Measurements from ENCODE around the gene CEP44.
"Not testable (repeated sequence)": the region's sequence is repeated elsewhere in the genome, so short reads cannot be mapped to it uniquely, and the experiment has no call there.

CEP44 gene

GRCh38 chr4:174324725-174325124 lies 41.0 kb downstream of the CEP44 start:
- DNase-seq, result no peak

GRCh38 chr4:174332741-174333493 lies 49.2 kb downstream of the CEP44 start:
- DNase-seq, result no peak

GRCh38 chr4:174334628-174335027 lies 50.9 kb downstream of the CEP44 start:
- DNase-seq, result no peak

DNA sequence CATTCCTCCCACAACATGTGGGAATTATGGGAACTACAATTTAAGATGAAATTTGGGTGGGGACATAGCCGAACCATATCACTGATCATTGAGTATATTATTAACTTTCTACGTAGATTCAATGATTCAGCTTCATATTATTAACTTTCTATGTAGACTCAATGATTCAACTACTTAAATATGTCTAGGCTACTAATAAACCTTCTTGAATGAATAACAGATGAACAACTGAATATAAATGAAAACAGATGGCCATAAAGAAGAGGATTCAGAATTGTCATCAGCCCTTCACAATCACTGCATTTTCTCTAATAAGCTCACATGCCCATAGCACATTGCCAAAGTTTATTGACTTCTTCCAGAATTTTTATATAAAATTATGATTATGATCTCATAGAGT lies 57.0 kb downstream of the CEP44 start:
- DNase-seq, result no peak

- no peak for DNase-seq
Measured at GRCh38 chr4:174349156-174349555, 65.4 kb downstream of the CEP44 start.

- no peak for DNase-seq
Measured at GRCh38 chr4:174352061-174352819, 68.5 kb downstream of the CEP44 start.

GRCh38 chr4:174357321-174357720 lies 73.6 kb downstream of the CEP44 start:
- no peak for DNase-seq

- no peak for DNase-seq
Measured at GRCh38 chr4:174358410-174358809, 74.7 kb downstream of the CEP44 start.

DNA sequence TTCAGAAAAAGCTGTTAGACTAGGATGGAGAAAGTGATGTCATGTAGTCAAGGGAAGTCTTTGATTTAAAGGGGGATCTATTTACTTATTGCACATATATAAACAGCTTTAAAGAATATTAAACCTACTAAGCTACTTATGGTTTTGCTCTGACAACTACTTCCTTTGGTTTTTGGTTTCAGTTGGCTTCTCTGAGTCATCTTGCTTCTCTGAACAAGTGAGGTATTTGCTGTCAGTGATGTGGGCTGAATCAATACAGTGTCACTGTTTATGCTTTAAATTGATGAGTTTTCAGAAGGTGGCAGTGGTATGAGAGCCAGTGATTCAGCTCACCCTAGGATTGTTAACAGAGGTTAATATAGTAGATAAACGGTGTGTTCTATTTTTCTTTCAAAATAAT lies 75.1 kb downstream of the CEP44 start:
- DNase-seq, result no peak

DNA sequence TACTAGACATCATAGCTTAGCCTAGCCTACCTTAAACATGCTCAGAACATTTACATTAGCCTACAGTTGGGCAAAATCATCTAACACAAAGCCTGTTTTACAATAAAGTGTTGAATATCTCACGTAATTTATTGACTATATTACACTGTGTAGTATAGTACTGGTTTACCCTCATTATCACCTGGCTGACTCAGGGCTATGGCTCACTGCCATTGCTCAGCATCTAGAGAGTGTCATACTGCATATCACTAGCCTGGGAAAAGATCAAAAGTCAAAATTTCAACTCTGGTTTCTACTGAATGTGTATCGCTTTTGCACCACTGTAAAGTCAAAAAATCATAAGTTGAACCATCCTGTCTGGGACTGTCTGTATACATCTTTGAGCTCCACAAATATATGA lies 78.6 kb downstream of the CEP44 start:
- DNase-seq, result no peak

DNA sequence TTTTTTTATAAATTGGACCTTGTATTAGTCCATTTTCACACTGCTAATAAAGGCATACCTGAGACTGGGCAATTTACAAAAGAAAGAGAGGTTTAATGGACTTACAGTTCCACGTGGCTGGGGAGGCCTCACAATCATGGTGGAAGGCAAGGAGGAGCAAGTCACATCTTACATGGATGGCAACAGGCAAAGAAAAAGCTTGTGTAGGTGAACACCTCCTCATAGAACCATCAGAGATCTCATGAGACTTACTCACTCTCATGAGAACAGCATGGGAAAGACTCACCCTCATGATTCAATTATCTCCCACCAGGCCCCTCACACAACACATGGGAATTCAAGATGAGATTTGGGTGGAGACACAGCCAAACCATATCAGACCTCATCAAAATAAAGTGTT lies 80.1 kb downstream of the CEP44 start:
- not testable (repeated sequence) for DNase-seq

- DNase-seq, result no peak
Measured at GRCh38 chr4:174365018-174365587, 81.4 kb downstream of the CEP44 start.

DNA sequence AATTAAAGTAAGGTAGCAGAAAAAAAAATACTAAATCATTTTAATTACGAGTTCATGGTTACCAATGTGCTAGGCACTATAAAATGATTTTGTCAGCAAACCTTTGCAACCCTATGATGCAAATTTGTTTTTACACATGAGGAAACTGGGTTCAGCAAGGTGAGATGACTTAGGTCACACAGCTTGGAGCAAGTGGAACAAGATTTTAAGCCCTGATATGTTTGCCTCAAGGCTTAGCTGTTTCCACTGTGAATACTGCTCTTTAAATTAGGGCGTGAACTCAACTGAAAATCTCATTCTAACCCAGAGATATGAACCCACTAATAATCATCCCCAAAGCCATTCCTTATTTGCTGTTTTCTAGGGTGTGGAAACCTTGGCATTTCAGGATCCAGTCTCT lies 86.3 kb downstream of the CEP44 start:
- DNase-seq, result no peak

DNA sequence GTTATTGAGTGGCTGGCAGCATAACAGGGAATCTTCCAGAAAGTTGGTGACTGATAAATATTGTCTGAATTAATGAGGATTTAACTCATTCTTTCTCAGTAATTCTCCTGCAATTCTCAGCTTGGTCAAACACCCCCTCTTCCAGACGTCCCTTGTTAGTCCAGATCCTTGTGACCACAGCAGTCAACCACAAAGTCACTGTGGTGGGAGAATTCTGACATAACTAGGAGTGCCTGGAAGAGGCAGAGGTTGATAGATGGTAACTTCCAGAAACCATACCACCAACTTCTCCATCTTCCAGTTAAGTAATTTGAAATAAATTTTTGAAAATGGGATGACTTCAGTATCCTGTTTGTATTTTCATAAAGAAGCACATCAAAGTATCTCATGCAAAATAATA lies 90.1 kb downstream of the CEP44 start:
- DNase-seq, result no peak

- DNase-seq, result no peak
Measured at GRCh38 chr4:174375422-174375821, 91.7 kb downstream of the CEP44 start.

- DNase-seq, result no peak
Measured at GRCh38 chr4:174377613-174378012, 93.9 kb downstream of the CEP44 start.

GRCh38 chr4:174378951-174379350 lies 95.2 kb downstream of the CEP44 start:
- DNase-seq, result no peak

GRCh38 chr4:174380206-174380605 lies 96.5 kb downstream of the CEP44 start:
- DNase-seq, result not testable (repeated sequence)

DNA sequence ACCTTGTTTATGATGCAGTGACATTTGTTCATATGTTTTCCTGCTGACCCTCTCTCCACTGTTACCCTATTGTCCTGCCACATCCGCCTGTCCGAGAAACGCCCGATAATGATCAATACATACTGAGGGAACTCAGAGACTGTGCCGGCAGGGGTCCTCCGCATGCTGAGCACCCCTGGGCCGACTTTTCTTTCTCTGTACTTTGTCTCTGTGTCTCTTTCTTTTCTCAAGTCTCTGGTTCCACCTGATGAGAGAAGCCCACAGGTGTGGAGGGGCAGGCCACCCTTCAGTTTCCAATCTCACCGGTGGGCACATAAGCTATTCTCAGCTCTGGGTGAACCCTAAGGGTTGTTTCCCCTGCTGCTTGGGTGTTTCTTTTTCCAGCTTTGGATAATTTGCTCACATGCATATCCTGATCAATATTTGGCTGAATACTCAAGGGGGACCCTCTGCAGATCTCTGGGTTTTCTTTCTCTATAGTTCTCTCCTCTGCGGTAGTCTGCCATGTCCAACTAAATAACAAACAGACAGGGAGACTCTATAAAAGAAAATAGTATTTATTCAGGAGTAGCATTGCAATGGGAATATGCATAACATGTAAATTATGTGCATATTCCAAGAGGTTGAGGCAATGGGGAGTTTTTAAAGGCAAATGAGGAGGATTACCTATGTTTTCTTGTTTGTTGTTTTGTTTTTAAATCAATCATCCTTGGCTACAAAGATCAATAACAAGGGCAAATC lies 97.2 kb downstream of the CEP44 start:
- DNase-seq, result no peak

DNA sequence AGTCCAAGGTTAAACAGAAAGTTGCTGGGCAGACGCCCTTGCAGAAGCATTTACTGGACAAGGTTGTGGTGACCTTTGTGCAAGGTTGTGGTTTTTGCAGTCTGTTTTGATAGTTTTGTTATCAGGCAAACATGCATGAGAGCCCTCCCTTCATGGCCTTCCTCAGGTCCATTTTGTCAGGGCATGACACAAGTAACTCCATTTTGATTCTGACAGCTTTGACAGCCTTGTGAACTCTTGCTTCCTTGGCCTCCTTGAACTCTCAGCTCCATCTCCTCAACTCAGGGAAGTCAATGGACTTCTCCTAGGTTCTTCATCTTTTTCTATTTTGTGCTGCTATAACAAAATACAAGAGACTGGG lies 97.7 kb downstream of the CEP44 start:
- DNase-seq, result no peak
